ENCODE data around the gene SOAT1.
"Not testable (repeated sequence)": the region's sequence is repeated elsewhere in the genome, so short reads cannot be mapped to it uniquely, and the experiment has no call there.

The SOAT1 gene

DNA sequence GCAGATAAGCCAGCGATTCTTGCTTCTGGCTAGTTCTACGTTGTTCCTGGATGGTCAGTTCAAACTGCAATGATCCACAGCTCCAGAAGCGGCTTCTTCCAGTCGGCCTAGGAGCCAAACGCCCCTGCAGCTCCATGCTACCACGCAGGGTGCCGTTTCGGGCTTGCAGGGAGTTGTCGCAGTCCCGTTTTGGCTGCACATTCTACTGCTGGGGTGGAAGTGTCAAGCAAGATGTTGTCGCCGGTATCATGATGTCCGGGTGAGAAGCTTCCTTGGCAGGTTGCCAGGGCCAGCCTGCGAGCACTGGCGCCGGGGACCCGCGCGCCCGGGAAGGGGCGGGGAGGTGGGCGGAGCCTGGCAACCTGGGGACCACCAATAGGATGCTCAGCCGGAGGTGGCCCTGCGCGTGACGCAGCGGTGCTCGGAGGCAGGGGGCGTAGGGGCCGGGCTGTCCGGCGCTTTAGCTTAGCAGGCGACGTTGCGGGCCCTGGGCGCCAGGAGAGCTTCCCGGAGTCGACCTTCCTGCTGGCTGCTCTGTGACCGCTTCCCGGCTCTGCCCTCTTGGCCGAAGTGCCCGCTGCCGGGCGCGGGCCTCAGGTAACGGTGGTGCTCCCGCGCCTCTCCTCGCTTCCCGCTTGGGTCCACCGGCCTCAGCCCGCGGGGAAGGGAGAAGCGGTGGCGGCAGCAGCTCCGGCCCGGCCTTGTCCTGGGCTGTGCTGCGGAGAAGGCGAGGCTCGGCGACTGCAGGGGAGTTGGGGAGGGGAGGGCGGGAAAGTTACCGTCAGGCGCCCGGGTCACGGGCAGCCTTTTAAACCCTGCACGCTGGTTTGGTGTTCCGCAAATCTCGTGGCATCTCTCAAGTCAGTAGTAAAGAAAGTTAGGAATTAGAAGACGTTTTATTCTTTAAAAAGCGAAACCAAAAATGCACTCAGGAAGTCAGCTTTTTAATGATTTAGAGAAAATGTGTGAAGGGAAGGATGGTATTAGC is at the start of gene SOAT1:
Gene SOAT1 (plus strand): TSS at position 458 of the 988 bp plus-strand sequence. CDS start 8,888 bp downstream, outside the sequence.
- peak; percentile 94 for DNase-seq

DNA sequence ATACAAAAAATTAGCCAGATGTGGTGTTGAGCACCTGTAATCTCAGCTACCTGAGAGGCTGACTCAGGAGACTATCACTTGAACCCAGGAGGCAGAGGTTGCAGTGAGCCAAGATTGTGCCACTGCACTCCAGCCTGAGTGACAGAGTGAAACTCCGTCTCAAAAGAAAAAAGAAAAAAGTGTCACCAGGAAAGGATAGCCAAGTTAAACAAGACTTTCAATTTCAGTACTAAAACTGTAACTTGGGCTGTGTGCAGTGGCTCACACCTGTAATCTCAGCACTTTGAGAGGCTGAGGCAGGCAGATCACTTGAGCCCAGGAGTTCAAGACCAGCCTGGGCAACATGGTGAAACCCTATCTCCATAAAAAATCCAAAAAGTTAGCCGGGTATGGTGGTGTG is 48.2 kb upstream of the SOAT1 start:
- DNase-seq: not testable (repeated sequence)

- no peak for DNase-seq
Measured at GRCh38 chr1:179247923-179248322, 45.7 kb upstream of the SOAT1 start.

DNA sequence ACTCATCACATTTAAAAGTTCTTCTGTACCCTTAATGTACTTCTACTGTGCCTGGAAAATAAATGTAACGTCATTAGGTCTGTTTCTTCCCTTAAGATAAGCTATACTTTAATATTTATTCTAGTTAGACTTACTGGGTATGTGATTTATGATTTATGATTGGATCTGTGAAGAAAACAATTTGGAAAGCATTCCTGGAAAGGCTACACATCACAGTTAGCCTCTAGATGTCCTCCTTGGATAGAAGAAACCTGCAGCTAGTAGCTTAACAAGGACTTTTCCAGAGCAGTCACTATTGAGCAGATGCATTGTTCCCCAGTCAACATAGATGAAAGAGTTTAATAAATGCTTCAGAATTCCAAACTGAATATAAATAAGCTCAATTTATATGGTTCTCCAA is 41.9 kb upstream of the SOAT1 start:
- peak; percentile 38 for DNase-seq

- DNase-seq: no peak
Measured at GRCh38 chr1:179252606-179253005, 41.0 kb upstream of the SOAT1 start.

- no peak for DNase-seq
Measured at GRCh38 chr1:179253286-179253972, 40.2 kb upstream of the SOAT1 start.

DNA sequence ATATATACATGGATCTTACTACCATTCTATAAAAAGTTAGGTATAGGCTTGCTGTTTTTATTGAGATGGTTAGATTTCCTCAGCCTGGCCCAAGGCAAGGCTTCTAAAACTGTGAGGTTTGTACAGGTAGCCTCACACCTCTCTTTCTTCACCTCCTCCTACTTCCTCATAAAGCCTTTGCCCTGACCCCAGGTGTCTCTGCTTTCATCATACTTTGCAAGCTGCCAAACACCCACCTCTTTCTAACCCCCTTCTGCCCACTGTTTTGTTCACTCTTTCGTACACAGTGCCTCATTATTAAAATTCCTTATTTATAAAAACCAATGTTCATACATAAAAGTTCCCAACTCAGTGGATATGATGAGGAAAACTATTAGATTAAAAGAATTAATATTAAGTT is 31.4 kb upstream of the SOAT1 start:
- no peak for DNase-seq

GRCh38 chr1:179263121-179263520 is 30.5 kb upstream of the SOAT1 start:
- DNase-seq: no peak

DNA sequence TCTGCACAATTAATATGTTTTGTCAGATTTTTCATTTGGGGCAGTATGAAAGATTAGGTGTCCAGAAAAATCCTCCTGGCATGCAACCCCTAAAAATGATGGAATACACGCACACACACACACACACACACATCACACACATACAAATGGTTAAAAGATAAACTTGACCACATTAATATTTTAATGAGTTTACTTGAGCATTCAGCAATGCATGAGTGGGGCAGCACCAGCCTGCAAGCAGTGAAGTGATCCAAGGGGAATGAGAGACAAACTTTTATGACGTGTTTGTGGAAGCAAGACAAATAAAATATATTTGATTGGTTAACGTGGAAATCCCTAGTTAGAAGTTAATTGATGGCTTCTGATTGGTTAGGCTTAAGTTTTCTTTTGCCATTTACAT is 29.1 kb upstream of the SOAT1 start:
- no peak for DNase-seq

GRCh38 chr1:179269071-179269470 is 24.5 kb upstream of the SOAT1 start:
- DNase-seq: no peak

DNA sequence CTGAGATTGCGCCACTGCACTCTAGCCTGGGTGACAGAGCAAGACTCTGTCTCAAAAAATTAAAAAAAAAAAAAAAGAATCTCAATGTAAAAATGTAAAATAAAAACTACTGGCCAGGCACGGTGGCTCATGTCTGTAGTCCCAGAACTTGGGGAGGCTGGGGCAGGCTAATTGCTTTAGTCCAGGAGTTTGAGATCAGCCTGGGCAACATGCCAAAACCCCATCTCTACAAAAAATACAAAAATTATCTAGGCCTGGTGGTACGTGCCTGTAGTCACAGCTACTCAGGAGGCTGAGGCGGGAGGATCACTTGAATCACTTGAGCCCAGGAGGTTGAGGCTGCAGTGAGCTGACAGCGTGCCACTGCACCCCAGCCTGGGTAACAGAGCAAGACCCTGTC is 19.2 kb upstream of the SOAT1 start:
- DNase-seq: not testable (repeated sequence)

DNA sequence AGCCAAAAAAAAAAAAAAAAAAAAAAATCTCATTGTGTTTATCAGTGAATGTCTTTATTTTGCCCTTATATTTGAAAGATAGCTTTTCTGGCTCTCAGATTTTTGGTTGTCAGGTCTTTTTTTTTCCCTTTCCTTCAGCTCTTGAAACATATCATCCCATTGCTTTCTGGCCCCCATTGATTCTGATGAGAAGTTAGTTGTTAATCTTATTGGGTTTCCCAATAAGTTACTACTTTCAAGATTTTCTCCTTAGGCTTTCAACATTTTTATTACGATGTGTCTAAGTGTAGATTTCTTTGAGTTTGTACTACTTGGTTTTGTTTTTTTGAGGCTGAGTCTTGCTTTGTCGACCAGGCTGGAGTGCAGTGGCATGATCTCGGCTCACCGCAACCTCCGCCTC is 14.7 kb upstream of the SOAT1 start:
- DNase-seq: no peak

- no peak for DNase-seq
Measured at GRCh38 chr1:179283992-179284391, 9.6 kb upstream of the SOAT1 start.

DNA sequence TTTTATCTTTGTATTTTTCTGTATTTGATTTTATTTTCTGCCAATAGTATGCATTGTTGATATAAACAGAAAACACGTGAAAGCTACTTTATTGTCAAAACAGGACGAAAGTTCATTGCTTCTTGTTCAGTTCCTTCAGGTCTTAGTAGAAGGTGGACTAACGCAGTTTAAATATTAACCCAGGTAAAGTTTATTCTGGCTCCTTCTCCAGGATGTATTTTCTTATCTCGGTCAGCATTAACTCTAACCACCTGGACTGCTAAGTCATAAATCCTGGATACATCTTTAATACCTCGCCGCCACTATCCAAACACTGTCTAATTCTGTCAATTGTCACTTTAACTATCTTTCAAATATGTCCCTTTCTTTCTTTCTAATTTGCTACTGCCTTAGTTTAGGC is 5.7 kb upstream of the SOAT1 start:
- no peak for DNase-seq

DNA sequence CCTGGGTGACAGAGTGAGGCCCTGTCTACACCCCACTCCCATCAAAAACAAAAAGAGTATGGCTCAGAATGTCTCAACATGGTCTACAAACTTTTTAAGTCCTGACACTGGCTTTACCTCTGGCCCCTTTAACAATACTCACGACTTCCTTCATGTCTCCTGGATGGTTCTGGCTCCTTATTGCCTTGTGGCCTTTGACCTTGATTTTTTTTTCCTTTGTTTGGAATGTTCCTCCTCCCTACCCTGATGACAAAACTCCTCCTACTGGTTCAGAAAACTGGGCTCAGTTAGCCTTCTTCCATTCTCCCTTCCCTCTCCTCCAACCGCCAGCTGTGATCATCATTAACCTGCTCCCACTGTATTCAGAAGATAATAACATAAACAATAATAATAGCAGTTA is 4.6 kb upstream of the SOAT1 start:
- no peak for DNase-seq

- peak; percentile 47 for DNase-seq
Measured at GRCh38 chr1:179295164-179295755, 1.7 kb downstream of the SOAT1 start.

DNA sequence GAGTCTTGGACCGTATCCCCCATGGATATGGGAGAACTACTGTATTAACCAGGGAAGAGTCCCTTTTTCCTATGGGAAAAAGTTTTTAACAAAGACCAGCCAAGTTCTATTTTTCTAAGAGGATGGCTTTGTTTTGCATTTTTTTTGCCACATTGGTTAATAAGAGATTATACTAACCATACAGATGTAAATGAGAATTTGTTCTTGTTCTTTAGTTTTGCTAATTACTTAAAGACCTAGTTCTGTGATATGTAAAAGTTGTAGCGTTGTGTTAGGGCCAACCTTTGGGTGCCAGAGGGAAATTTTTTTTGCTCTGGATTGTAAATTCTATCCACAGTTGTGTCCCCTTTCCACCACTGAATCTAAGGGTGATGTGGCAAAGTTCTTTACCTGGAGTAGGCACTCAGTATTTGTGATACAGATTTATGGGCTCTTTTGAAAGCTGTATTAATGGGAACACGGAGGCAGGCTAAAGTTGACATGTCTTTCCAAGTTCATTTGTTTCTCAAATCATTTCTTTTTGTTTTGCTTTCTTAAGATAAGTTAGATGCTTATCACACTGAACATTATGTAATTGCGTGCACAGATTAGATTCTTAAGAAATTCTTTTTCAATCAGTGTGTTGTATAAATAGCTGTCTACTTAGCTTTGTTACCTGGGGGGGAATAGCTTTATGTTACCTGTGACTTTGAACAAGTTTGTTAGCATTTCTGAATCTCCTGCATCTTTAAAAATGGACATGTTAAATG is 2.9 kb downstream of the SOAT1 start:
- no peak for DNase-seq

DNA sequence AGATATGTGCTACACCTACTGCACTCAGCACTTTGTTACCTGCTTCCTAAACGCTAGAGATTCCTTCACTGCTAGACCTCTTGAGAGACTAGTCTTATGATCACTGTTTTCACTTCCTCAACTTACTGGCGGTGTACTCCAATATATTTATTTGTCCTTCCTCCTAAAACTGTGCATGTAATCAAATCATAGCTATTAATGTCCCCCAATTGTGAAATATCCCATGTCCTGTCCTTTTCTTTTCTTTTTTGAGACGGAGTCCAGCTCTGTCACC is 3.4 kb downstream of the SOAT1 start:
- no peak for DNase-seq

GRCh38 chr1:179298952-179299351 is 5.4 kb downstream of the SOAT1 start:
- peak; percentile 71 for DNase-seq

DNA sequence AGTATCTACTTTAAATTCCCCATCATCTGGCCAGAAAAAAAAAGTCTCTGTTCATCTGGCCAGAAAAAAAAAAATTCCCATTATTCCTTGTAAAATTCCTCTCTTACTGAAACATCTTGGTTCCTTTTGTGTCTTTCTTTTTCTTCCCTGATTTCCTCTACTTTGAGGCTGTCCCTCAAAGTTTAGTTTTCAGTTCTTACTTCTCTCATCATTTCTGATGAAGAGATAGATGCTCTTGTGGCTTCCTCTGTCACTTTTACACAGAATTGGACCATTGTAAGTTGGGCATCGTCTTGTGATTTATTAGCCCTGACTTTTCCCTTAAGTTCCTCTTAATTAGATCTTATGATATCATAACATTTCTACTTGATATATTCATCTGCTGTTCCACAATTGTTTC is 6.5 kb downstream of the SOAT1 start:
- no peak for DNase-seq

GRCh38 chr1:179302070-179302469 is 8.5 kb downstream of the SOAT1 start:
- DNase-seq: no peak

GRCh38 chr1:179303200-179303785 is 9.7 kb downstream of the SOAT1 start:
- no peak for DNase-seq

- DNase-seq: no peak
Measured at GRCh38 chr1:179305450-179305849, 11.9 kb downstream of the SOAT1 start.

All from CD4-positive, alpha-beta T cell treated with Interleukin-17A for 1 hour (primary cell).